Sigmoid colon (tissue), 4 donors: ENCODE results near the gene PTMA.

Source experiments
- CTCF ChIP-seq, 4 experiments: fragments of 450-650 bp in 3 of 4; fragments of 200-600 bp in 1 of 4; IDR thresholded peaks; one replicate each; pipeline ENCODE4 v1.5.1; 2016 to 2019; ENCODE audit warnings: antibody characterized with exemption in 4 of 4, mild to moderate bottlenecking in 3 of 4, moderate library complexity in 2 of 4
- EP300 ChIP-seq, 4 donors: sonication (generic); formaldehyde crosslinking; IDR thresholded peaks; one replicate each; pipeline ENCODE4 v1.6.1; 2017; ENCODE audit warnings: antibody characterized with exemption in 4 of 4
- POLR2A ChIP-seq, 2 donors: fragments of 450-650 bp; IDR thresholded peaks; one replicate each; pipeline ENCODE4 v1.6.1; 2016; ENCODE audit warnings: antibody characterized with exemption in 2 of 2, mild to moderate bottlenecking in 2 of 2, moderate library complexity in 2 of 2
- POLR2AphosphoS5 ChIP-seq, 4 donors: sonication (generic); formaldehyde crosslinking; IDR thresholded peaks; one replicate each; pipeline ENCODE4 v1.6.1; 2017; ENCODE audit warnings: antibody characterized with exemption in 4 of 4

- TF ChIP-seq CTCF (IDR thresholded peaks at IDR 0.05), result no peak
- TF ChIP-seq POLR2A (IDR thresholded peaks at IDR 0.05), result no peak
- TF ChIP-seq POLR2AphosphoS5 (IDR thresholded peaks at IDR 0.05), result no peak
- no peak for TF ChIP-seq EP300 (IDR thresholded peaks at IDR 0.05)
Observed at GRCh38 chr2:231709636-231709980, 1.3 kb downstream of the PTMA start.
